ENCODE data around the gene MIGA2.
"Not testable (repeated sequence)": the region's sequence is repeated elsewhere in the genome, so short reads cannot be mapped to it uniquely, and the experiment has no call there.

The MIGA2 gene

GRCh38 chr9:129031514-129031913, 4.9 kb upstream of the MIGA2 start:
- Histone ChIP-seq H3K27ac (replicated peaks) (no peak overlapping the region), H3K27me3 (ENCODE audit: insufficient read depth, poor library complexity, severe bottlenecking) (no peaks in the 10 kb centered on the region), H3K4me3 (replicated peaks; ENCODE audit: insufficient read depth, low read length) (no peak overlapping the region)
- TF ChIP-seq POLR2AphosphoS5 (IDR thresholded peaks at IDR 0.05; ENCODE audit: low read depth) = no peak
- TF ChIP-seq GABPA (IDR thresholded peaks at IDR 0.05; ENCODE audit: low read depth) = no peak
- no peak for TF ChIP-seq CTCF (IDR thresholded peaks at IDR 0.05; ENCODE audit: insufficient read depth, low read length)
- TF ChIP-seq SPI1 (IDR thresholded peaks at IDR 0.05; ENCODE audit: borderline replicate concordance, low read depth) = no peak
- no peak for TF ChIP-seq REST (IDR thresholded peaks at IDR 0.05; ENCODE audit: insufficient replicate concordance, low read depth)
- no peak for DNase-seq (ENCODE audit: low read depth in 1 of 2, low spot score in 1 of 2)

GRCh38 chr9:129032541-129033159, 3.8 kb upstream of the MIGA2 start:
- H3K27me3 ChIP-seq (ENCODE audit: insufficient read depth, poor library complexity, severe bottlenecking) = no peaks in the 10 kb centered on the region
- no peak for DNase-seq (ENCODE audit: low read depth in 1 of 2, low spot score in 1 of 2)
- H3K27ac ChIP-seq (replicated peaks) = no peak overlapping the region
- no peak for TF ChIP-seq GABPA (IDR thresholded peaks at IDR 0.05; ENCODE audit: low read depth)
- TF ChIP-seq POLR2AphosphoS5 (IDR thresholded peaks at IDR 0.05; ENCODE audit: low read depth) = no peak
- TF ChIP-seq CTCF (IDR thresholded peaks at IDR 0.05; ENCODE audit: insufficient read depth, low read length) = no peak
- TF ChIP-seq REST (IDR thresholded peaks at IDR 0.05; ENCODE audit: insufficient replicate concordance, low read depth) = no peak
- TF ChIP-seq SPI1 (IDR thresholded peaks at IDR 0.05; ENCODE audit: borderline replicate concordance, low read depth) = no peak
- H3K4me3 ChIP-seq (replicated peaks; ENCODE audit: insufficient read depth, low read length) = no peak overlapping the region

GRCh38 chr9:129033216-129033615, 3.2 kb upstream of the MIGA2 start:
- no peak overlapping the region for H3K27ac ChIP-seq (replicated peaks)
- H3K27me3 ChIP-seq (ENCODE audit: insufficient read depth, poor library complexity, severe bottlenecking) = no peaks in the 10 kb centered on the region
- no peak for DNase-seq (ENCODE audit: low read depth in 1 of 2, low spot score in 1 of 2)
- no peak overlapping the region for H3K4me3 ChIP-seq (replicated peaks; ENCODE audit: insufficient read depth, low read length)
- TF ChIP-seq CTCF (IDR thresholded peaks at IDR 0.05; ENCODE audit: insufficient read depth, low read length) = no peak
- no peak for TF ChIP-seq POLR2AphosphoS5 (IDR thresholded peaks at IDR 0.05; ENCODE audit: low read depth)
- no peak for TF ChIP-seq SPI1 (IDR thresholded peaks at IDR 0.05; ENCODE audit: borderline replicate concordance, low read depth)
- TF ChIP-seq GABPA (IDR thresholded peaks at IDR 0.05; ENCODE audit: low read depth) = no peak
- no peak for TF ChIP-seq REST (IDR thresholded peaks at IDR 0.05; ENCODE audit: insufficient replicate concordance, low read depth)

GRCh38 chr9:129035838-129036237, 588 bp upstream of the MIGA2 start:
- not testable (repeated sequence) for H3K27me3 ChIP-seq (ENCODE audit: insufficient read depth, poor library complexity, severe bottlenecking); DNase-seq (ENCODE audit: low read depth in 1 of 2, low spot score in 1 of 2)
- Histone ChIP-seq H3K27ac (replicated peaks) (peak overlapping the region; percentile 68), H3K4me3 (replicated peaks; ENCODE audit: insufficient read depth, low read length) (peak overlapping the region; percentile 37)

Measured in HL-60 (cell line).